Measurements from ENCODE around the gene MPV17L.
"Not testable (repeated sequence)": the region's sequence is repeated elsewhere in the genome, so short reads cannot be mapped to it uniquely, and the experiment has no call there.

MPV17L gene

GRCh38 chr16:15396948-15397594 is 1.5 kb downstream of the MPV17L start:
- no peak overlapping the region for H3K9ac ChIP-seq (ENCODE audit: insufficient read length)
- H3K36me3 ChIP-seq (ENCODE audit: insufficient read depth, low read length), result no peaks in the 10 kb centered on the region
- no peak overlapping the region for H3K27ac ChIP-seq
- TF ChIP-seq POLR2AphosphoS5 (IDR thresholded peaks at IDR 0.05; ENCODE audit: borderline replicate concordance, low read depth, low read length), result no peak
- no peak for TF ChIP-seq FOXP2 (optimal IDR thresholded peaks at IDR 0.05; ENCODE audit: control extremely low read depth, extremely low read length, insufficient read depth)
- TF ChIP-seq EZH2 (IDR thresholded peaks at IDR 0.05), result no peak
- H3K9me3 ChIP-seq (ENCODE audit: low read depth, low read length), result no peaks in the 10 kb centered on the region
- no peak overlapping the region for H3K4me3 ChIP-seq
- DNase-seq (ENCODE audit: low read depth, low spot score), result no peak

DNA sequence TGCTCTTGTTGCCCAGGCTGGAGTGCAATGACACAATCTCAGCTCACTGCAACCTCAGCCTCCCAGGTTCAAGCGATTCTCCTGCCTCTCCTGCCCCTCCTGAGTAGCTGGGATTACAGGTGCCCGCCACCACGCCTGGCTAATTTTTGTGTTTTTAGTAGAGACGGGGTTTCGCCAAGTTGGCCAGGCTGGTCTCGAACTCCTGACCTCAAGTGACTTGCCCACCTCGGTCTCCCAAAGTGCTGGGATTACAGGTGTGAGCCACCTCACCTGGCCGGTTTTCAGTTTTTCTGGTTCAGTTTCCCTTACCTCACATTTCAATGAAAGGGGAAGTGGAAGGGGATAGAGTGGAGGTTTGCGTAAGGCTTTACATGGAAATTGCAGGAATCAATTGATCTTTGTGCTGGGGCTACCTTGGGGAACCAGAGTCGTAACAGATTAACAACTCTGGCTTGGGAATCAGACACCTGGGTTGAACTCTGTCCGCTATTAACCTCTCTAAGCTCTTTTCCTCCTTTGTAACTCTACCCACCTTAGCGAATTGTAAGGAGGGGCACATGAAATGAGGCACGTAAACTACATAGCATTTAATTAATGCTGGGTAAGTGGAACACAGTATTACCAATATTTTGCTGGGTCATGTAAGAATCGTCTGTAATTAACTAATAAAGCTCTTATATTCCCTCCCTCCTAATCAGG is 3.2 kb downstream of the MPV17L start:
- Histone ChIP-seq H3K36me3 (ENCODE audit: insufficient read depth, low read length) (no peaks in the 10 kb centered on the region), H3K4me3 (no peak overlapping the region), H3K27ac (no peak overlapping the region), H3K9ac (ENCODE audit: insufficient read length) (no peak overlapping the region), H3K9me3 (ENCODE audit: low read depth, low read length) (no peaks in the 10 kb centered on the region)
- no peak for DNase-seq (ENCODE audit: low read depth, low spot score)
- no peak for TF ChIP-seq FOXP2 (optimal IDR thresholded peaks at IDR 0.05; ENCODE audit: control extremely low read depth, extremely low read length, insufficient read depth)
- no peak for TF ChIP-seq EZH2 (IDR thresholded peaks at IDR 0.05)
- no peak for TF ChIP-seq POLR2AphosphoS5 (IDR thresholded peaks at IDR 0.05; ENCODE audit: borderline replicate concordance, low read depth, low read length)

DNA sequence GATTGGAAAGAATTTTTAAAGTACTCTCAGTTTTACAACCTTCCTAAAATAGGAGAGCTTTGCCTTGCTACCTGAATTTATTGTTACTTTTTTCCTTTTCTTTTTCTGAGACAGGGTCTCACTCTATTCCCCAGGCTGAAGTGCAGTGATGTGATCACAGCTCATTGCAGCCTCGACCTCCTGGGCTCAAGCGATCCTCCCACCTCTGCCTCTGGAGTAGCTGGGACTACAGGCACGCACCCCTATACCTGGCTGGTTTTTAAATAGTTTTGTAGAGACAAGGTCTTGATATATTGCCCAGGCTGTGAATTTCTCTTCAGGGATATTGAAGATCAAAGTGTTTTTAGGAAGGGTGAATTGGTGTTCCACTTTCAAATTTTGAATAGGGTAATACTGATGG is 3.8 kb downstream of the MPV17L start:
- H3K27ac ChIP-seq, result no peak overlapping the region
- no peak for DNase-seq (ENCODE audit: low read depth, low spot score)
- TF ChIP-seq POLR2AphosphoS5 (IDR thresholded peaks at IDR 0.05; ENCODE audit: borderline replicate concordance, low read depth, low read length), result no peak
- TF ChIP-seq FOXP2 (optimal IDR thresholded peaks at IDR 0.05; ENCODE audit: control extremely low read depth, extremely low read length, insufficient read depth), result no peak
- no peak for TF ChIP-seq EZH2 (IDR thresholded peaks at IDR 0.05)
- H3K36me3 ChIP-seq (ENCODE audit: insufficient read depth, low read length), result no peaks in the 10 kb centered on the region
- no peak overlapping the region for H3K4me3 ChIP-seq
- H3K9me3 ChIP-seq (ENCODE audit: low read depth, low read length), result no peaks in the 10 kb centered on the region
- H3K9ac ChIP-seq (ENCODE audit: insufficient read length), result no peak overlapping the region

- not testable (repeated sequence) for DNase-seq (ENCODE audit: low read depth, low spot score); H3K36me3 ChIP-seq (ENCODE audit: insufficient read depth, low read length); H3K9me3 ChIP-seq (ENCODE audit: low read depth, low read length); H3K27ac ChIP-seq; H3K9ac ChIP-seq (ENCODE audit: insufficient read length); H3K4me3 ChIP-seq
Observed at GRCh38 chr16:15400314-15400713, 4.8 kb downstream of the MPV17L start.

DNA sequence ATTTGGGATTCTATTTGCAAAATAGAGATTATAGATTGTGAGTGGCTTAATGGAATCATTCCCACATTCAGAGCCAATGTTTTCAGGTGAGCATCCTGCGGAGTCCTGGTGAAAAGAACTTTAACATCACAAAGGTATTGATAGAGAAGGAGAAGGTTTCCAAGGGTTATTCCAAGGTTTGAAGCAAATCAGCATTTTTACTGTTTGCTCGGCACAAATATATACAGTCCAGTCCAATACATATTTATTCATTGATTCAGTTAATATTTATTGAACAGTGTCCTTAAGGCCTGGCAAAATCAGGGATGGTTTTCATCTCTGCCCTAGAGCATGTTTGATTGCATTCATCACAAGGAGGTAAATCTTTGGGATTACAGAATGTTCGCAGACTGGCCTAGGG is 6.4 kb downstream of the MPV17L start:
- DNase-seq (ENCODE audit: low read depth, low spot score), result no peak
- H3K27ac ChIP-seq, result no peak overlapping the region
- no peak overlapping the region for H3K9ac ChIP-seq (ENCODE audit: insufficient read length)
- TF ChIP-seq POLR2AphosphoS5 (IDR thresholded peaks at IDR 0.05; ENCODE audit: borderline replicate concordance, low read depth, low read length), result no peak
- TF ChIP-seq EZH2 (IDR thresholded peaks at IDR 0.05), result no peak
- H3K36me3 ChIP-seq (ENCODE audit: insufficient read depth, low read length), result no peaks in the 10 kb centered on the region
- no peak overlapping the region for H3K4me3 ChIP-seq
- no peaks in the 10 kb centered on the region for H3K9me3 ChIP-seq (ENCODE audit: low read depth, low read length)

DNA sequence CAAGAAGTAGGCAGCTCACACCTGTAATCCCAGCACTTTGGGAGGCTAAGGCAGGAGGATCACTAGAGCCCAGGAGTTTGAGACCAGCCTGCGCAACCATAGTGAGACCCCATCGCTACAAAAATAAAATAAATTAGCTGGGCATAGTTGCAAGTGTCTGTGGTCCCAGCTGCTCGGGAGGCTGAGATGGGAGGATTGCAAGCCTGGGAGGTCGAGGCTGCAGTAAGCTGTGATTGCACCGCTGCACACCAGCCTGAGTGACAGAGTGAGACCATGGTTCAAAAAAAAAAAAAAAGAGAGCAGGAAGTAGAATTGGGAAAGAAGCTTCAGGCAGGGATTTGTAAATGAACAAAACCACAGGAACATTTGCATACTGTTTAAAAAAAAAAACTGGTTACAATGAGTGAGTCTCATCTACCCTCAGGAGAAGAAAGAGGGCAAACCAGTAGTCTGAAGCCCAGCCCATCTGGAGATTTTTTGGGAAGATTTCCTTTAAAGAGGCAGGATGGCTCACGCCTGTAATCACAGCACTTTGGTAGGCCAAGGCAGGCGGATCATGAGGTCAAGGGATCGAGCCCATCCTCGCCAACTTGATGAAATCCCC is 7.9 kb downstream of the MPV17L start:
- DNase-seq (ENCODE audit: low read depth, low spot score), result peak; percentile 40
- Histone ChIP-seq H3K36me3 (ENCODE audit: insufficient read depth, low read length) (no peaks in the 10 kb centered on the region), H3K9ac (ENCODE audit: insufficient read length) (no peak overlapping the region), H3K9me3 (ENCODE audit: low read depth, low read length) (no peaks in the 10 kb centered on the region), H3K4me3 (no peak overlapping the region), H3K27ac (no peak overlapping the region)
- TF ChIP-seq POLR2AphosphoS5 (IDR thresholded peaks at IDR 0.05; ENCODE audit: borderline replicate concordance, low read depth, low read length) (no peak), FOXP2 (optimal IDR thresholded peaks at IDR 0.05; ENCODE audit: control extremely low read depth, extremely low read length, insufficient read depth) (no peak), EZH2 (IDR thresholded peaks at IDR 0.05) (no peak)

- H3K4me3 ChIP-seq, result not testable (repeated sequence)
Observed at GRCh38 chr16:15404091-15404490, 8.5 kb downstream of the MPV17L start.

GRCh38 chr16:15404792-15405191 is 9.2 kb downstream of the MPV17L start:
- Histone ChIP-seq H3K9ac (ENCODE audit: insufficient read length) (no peak overlapping the region), H3K36me3 (ENCODE audit: insufficient read depth, low read length) (no peaks in the 10 kb centered on the region), H3K9me3 (ENCODE audit: low read depth, low read length) (no peaks in the 10 kb centered on the region), H3K27ac (no peak overlapping the region), H3K4me3 (no peak overlapping the region)
- TF ChIP-seq FOXP2 (optimal IDR thresholded peaks at IDR 0.05; ENCODE audit: control extremely low read depth, extremely low read length, insufficient read depth) (no peak), POLR2AphosphoS5 (IDR thresholded peaks at IDR 0.05; ENCODE audit: borderline replicate concordance, low read depth, low read length) (no peak), EZH2 (IDR thresholded peaks at IDR 0.05) (no peak)
- no peak for DNase-seq (ENCODE audit: low read depth, low spot score)

More at GRCh38 chr16:15404091-15404490, 8.5 kb downstream of the MPV17L start:
- DNase-seq (ENCODE audit: low read depth, low spot score); H3K27ac ChIP-seq; H3K36me3 ChIP-seq (ENCODE audit: insufficient read depth, low read length); H3K9me3 ChIP-seq (ENCODE audit: low read depth, low read length); H3K9ac ChIP-seq (ENCODE audit: insufficient read length): not testable (repeated sequence)

DNA sequence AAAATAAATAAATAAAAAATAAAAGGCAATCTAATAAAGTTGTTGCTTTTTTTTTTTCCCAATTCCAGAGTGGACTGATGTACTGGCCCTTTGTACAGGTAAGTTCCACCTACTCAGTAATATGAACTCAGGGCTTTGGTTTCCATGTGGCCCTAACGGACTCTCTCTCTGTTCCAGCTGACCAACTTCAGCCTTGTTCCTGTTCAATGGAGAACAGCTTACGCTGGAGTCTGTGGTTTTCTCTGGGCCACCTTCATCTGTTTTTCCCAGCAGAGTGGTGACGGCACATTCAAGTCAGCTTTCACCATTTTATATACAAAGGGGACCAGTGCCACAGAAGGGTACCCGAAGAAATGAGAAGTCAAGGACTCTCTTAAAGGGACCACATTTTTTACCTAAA is 12.2 kb downstream of the MPV17L start:
- H3K9me3 ChIP-seq (ENCODE audit: low read depth, low read length); H3K27ac ChIP-seq: not testable (repeated sequence)

GRCh38 chr16:15409476-15409875 is 13.9 kb downstream of the MPV17L start:
- H3K27ac ChIP-seq; H3K36me3 ChIP-seq (ENCODE audit: insufficient read depth, low read length); H3K9me3 ChIP-seq (ENCODE audit: low read depth, low read length); H3K9ac ChIP-seq (ENCODE audit: insufficient read length); DNase-seq (ENCODE audit: low read depth, low spot score); H3K4me3 ChIP-seq: not testable (repeated sequence)

More for the DNA sequence above, 12.2 kb downstream of the MPV17L start:
- H3K4me3 ChIP-seq; H3K36me3 ChIP-seq (ENCODE audit: insufficient read depth, low read length); DNase-seq (ENCODE audit: low read depth, low spot score); H3K9ac ChIP-seq (ENCODE audit: insufficient read length): not testable (repeated sequence)

All from SK-N-MC (cell line).